Mesangial cell (primary cell): ENCODE results near the gene TRIO. TPM values are rescaled to one million over a fixed set of nuclear protein-coding genes. Genes with fewer than 3 reads are reported as not detected.

Experiments
- total RNA-seq: library from RNA; depleted of rRNA; stranded (reverse); fragments of >200 nt; gene quantifications from 2 replicates; pipeline ENCODE4 v1.2.3, GENCODE V29; 2015

TRIO gene
- 120 and 139 TPM in 2 replicates for total RNA-seq

GRCh38 chr5:14142827-14143545 is at the start of gene TRIO:
Gene TRIO (plus strand): TSS chr5:14143342. CDS start chr5:14143726, 384 bp downstream.

Other genes starting within 250 kb of the TRIO start
- 0.76 and 0.98 TPM in 2 replicates for gene DNAH5, start 198.7 kb upstream of the TRIO start, total RNA-seq